Activated CD8-positive, alpha-beta memory T cell treated with anti-CD3 and anti-CD28 coated beads for 24 hours (primary cell): ENCODE results near the gene IFNA14.
"Not testable (repeated sequence)": the region's sequence is repeated elsewhere in the genome, so short reads cannot be mapped to it uniquely, and the experiment has no call there.

ENCODE experiments used
- DNase-seq: peaks from one replicate; pipeline ENCODE4 v3.0.0-alpha.2; 2020

The IFNA14 gene

DNA sequence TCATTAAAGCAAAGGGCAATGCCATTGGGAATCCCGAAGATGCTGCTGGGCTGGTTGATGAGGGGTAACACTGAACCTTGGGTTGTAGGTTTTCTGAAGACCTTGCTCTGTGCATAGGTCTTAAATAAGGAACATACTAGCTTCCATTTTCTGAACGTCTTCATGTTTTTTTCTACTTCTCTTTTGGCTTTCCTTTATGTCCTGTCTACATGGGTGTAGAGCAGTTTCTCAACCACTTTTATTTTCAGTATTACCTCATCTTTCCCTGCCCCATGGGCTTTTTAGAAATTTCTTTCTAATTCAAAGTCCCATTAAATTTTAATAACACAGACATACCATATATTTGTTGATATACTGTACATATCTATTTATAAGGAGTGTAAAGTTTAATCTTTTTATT lies at the start of gene IFNA14:
Gene IFNA14, minus strand, starts transcription at position 95 of the 400 bp plus-strand sequence. Its CDS starts 70 bp downstream, at position 25.
- DNase-seq = no peak

GRCh38 chr9:21287280-21287679 lies 47.5 kb upstream of the IFNA14 start:
- no peak for DNase-seq

- DNase-seq = no peak
These were observed 46.9 kb upstream of the IFNA14 start for GRCh38 chr9:21286659-21287058.

- no peak for DNase-seq
These were observed 46.3 kb upstream of the IFNA14 start for GRCh38 chr9:21286099-21286498.

- DNase-seq = no peak
These were observed 41.5 kb upstream of the IFNA14 start for GRCh38 chr9:21281275-21281674.

- no peak for DNase-seq
These were observed 28.5 kb upstream of the IFNA14 start for GRCh38 chr9:21268347-21268657.

GRCh38 chr9:21267485-21268346 lies 27.9 kb upstream of the IFNA14 start:
- no peak for DNase-seq

DNA sequence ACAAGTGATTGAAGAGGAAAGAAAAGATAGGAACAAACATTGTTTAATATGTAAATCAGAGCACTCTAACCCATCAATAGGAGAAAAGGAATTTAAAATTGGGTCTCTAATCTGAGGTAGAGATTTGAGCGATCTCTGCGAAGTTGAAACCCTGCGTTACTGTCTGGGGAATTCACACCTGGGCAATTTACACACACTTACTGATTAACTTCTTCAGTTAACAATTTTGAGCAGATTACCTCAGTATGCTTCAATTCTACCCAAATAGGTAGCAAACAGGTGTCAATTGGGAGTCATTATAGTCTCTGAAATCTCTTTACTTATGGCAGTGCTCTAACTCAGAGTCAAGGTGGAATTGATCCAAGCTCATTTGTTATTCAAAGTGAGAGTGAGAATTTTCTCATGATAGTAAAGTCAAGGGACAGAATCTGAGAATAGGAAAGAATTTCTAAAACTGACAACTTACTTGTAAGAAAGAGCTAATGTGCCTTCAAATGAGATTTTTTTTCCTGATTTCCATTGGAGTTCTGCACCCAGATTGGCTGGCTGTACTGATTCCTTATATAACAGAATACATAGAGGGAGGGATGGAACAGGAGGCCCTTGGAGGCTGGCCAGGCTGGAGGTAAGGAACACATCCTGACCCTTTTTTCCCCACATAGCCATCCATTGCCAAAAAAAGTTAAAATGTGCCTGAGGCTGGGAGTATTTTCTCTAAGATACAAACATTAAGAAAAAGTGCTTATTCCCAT lies 27.1 kb upstream of the IFNA14 start:
- DNase-seq = no peak

DNA sequence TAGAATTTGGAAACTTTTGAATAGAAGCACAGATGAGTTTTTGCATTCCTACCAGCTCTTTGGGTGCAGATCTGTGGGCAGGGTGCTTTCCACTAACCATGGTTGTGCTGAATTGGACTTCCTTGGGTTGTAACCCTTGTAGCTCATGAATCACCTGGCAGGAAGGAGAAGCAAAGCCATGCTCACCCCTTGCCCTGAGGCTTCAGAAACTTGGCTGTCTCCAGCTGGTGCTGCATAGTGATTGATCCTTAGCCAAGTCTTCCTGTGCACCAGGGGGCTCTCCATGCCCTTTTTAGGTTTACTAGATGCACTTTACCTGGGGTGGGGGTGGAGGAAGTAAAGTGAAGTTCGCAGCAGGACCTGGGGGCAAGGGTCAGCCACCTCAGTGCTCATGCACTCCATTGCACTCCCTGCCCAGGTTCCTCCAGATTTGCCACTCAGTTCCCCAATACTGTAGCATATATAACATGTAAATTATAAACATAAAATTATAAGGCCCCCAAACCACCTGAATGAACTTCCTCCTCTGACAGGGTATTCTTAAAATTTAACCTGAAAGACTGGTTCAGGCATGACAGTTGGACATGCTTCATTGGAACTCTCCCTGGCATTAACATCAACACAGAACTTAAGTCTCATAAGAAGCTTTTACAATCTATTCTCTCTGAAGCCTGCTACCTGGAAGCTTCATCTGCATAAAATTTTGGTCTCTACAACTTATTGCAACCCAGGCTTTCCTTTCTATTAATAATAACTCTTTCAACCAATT lies 25.8 kb upstream of the IFNA14 start:
- DNase-seq = no peak

GRCh38 chr9:21255538-21256212 lies 15.9 kb upstream of the IFNA14 start:
- no peak for DNase-seq

- DNase-seq = no peak
These were observed 13.1 kb upstream of the IFNA14 start for GRCh38 chr9:21252721-21253547.

GRCh38 chr9:21251638-21252037 lies 11.8 kb upstream of the IFNA14 start:
- DNase-seq = no peak

DNA sequence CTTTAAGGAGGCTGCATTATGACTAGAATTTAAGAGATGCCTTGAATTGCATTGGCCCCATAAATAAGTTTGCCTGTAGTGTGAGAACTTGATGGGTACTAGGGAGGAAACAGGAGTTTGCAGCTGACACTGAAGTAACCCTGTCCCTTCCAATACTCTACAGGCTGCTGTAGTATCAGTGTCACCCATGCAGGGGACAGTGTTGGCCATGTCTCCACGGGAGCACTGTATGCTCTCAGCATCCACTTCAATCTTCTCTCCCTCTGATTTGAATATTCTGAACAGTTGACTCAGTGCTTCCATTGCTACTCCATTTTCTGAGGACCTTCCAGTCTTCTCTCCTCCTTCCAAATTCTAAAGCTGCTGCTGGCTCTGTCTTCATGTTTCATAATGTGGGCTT lies 11.4 kb upstream of the IFNA14 start:
- no peak for DNase-seq

GRCh38 chr9:21244836-21245235 lies 5.0 kb upstream of the IFNA14 start:
- no peak for DNase-seq

GRCh38 chr9:21236360-21236714 lies 3.5 kb downstream of the IFNA14 start:
- DNase-seq = not testable (repeated sequence)

- DNase-seq = not testable (repeated sequence)
These were observed 4.1 kb downstream of the IFNA14 start for GRCh38 chr9:21235468-21236359.

GRCh38 chr9:21234153-21234687 lies 5.6 kb downstream of the IFNA14 start:
- DNase-seq = no peak

- DNase-seq = no peak
These were observed 6.5 kb downstream of the IFNA14 start for GRCh38 chr9:21233258-21233657.

GRCh38 chr9:21228122-21228521 lies 11.7 kb downstream of the IFNA14 start, which contains the start of gene IFNA17:
TSS of gene IFNA17 (minus strand) at chr9:21228222. CDS start at chr9:21228173, 49 bp downstream.
- no peak for DNase-seq

DNA sequence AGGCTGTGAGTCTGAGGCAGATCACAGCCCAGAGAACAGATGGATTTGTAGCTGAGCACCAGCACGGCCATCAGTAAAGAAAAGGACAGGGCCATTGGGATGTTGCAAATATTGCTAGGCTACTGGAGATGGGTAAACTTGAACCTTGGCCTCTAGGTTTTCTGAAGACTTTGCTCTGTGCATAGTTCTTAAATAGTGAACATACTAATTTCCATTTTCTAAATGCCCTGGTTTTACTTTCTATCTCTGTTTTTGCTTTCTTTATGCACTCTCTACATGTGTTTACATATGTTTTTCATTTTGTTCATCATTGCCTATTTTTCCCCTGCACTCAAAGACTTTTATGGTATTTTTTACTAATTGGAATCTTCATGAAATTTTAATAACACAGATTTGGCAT lies 22.6 kb downstream of the IFNA14 start, which contains the start of gene IFNA16:
Gene IFNA16, minus strand, starts transcription at position 101 of the 400 bp plus-strand sequence. Its CDS starts 6 bp downstream, at position 95.
- DNase-seq = not testable (repeated sequence)
